NCI-H1048 (cell line): Measurements from ENCODE around the gene HMMR.

Experiments
- DNase-seq: peaks from one replicate; lab custom pipeline; 2025; lab: John Stamatoyannopoulos, UW

The HMMR gene

DNA sequence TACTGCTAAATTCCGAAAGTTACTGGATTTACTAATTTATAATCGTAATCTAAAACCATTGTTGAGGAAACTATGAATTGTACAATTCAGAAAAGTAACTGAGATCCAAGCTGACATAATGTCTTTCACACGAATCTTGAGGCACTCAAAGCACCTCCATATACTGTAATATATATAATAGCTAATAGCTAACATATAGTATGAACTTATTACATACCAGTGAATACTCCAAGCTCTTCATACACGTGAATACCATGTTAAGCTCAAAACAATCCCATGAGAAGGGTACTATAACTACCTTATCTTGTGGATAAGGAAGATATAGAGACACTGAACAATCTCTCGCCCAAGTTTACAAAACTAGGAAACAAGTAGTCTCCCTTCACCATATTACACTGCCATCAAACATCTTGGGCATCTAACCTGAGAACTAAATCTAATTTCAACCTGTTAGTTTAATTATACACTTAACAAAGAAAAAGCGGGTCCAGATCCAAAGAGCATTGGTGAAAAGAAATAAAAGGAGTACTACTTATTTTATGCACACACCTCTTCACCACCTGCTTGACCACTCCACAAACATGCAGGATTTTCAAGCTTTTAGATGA lies 1.6 kb upstream of the HMMR start:
- no peak for DNase-seq

DNA sequence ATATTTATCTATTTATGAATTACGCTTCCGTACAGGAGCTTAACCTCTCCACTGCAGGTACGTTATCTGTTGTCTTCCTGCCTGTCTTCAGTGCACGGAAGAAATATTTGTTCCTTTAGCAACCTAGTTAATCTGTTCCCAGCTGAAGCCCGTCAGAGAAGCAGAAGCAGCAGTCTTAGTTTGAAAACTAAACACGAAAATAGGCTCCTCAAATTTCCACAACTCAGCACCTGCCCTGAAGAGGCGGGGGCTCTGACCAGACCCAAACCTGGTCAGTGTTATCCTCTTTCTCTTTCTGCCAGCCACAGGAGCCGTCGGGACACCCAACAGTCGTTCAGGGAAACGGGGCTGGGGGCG lies 992 bp upstream of the HMMR start:
- no peak for DNase-seq

DNA sequence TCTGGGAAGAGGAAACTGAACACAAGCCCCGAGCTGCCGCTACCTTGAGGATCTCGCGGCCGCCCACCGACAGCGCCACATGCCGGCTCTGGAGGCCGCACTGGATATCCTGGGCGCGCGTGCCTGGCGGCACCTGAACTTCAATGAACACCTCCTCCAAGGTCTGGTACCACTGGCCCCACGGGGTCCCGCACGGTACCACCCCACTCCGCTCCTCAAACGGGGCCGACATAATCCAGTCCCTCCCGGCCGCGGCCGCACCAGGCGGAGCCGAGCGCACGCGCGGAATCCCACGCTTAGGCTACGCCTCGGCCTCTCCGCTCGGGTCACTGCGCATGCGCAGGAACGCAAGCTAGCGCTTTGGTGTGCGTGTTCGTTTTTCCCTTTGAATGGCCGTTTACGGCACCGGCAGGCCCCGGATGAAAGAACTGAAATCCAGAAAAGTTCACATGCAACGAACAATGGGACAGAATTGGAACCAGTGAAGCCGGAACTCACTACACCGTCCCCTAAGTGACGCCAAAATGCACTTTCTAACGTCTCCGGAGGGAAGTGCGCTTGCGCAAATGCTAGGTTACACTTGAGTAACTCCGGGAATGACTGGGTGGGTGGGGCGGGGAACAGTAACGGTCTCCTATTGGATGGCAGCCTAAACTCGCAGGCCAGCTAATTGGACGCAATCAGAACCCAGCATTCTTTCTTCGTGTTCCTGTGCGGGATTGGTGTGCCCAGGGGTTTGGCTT lies 442 bp upstream of the HMMR start, which contains the start of gene NUDCD2:
Gene NUDCD2 (minus strand): TSS at position 284 of the 743 bp plus-strand sequence. CDS start 52 bp downstream, at position 232.
- DNase-seq: peak; percentile 92

DNA sequence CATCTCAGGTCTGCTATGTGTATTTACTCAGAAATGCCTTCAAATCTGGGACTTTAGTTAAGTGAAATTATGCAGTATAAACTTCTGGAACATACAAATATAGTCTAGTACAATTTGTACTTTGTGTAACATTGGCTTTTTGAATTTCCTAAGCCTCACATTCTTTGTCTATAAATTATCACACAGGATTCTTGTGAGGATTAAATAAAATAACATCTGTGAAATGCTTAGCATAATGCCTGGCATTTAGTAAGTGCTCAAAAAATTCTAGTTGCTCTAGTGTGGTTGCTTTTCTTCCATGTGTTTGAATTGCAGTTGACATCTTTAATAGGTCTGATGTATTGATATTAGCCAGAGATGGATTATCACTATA lies 2.6 kb downstream of the HMMR start:
- no peak for DNase-seq

DNA sequence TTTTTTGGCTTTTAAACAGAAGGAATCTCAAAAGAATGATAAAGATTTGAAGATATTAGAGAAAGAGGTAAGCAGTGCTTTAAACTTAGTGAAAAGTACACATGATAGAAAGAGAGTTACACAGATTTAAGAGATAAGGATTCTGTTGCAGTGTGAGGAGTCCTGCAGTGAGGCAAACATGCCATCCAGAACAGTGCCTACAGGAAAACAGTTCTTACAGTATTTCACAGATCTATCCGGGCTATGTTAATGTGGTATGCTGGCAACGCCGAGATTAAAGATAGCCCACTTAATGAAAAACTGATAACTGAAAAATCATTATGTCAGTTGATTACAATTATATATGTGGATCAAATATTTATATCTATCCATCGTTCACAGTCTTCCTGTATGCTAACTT lies 7.2 kb downstream of the HMMR start:
- DNase-seq: no peak

DNA sequence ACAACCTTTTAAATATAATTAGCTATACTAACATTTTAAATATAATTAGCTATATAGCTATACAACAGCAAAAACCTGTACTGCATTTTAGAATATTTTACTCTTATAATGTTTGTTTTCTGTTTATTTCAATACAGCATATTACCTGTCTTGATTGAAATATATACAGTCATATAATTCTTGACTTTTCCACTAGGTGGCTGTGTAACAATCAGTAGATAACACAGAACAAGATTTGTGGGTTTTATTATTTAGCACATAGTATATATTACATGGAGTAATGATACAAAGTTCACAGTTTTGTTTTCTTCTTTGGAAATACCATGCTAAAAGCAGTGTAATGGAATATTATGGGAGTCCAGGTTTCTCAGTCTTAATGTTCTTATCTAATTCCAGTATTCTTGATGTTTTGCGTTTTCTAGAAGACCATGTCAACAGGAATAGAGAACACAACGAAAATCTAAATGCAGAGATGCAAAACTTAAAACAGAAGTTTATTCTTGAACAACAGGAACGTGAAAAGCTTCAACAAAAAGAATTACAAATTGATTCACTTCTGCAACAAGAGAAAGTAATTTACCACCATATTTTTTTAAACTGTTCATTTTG lies 13.3 kb downstream of the HMMR start:
- DNase-seq: no peak

DNA sequence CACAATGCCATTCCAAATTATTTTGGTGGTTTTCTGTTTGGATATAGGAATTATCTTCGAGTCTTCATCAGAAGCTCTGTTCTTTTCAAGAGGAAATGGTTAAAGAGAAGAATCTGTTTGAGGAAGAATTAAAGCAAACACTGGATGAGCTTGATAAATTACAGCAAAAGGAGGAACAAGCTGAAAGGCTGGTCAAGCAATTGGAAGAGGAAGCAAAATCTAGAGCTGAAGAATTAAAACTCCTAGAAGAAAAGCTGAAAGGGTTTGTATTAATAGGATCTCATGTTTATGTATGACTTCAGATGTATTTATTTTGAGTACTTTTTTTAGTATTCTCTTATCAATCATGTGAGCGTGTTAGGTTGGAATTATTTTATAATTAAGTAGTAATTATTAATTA lies 15.0 kb downstream of the HMMR start:
- no peak for DNase-seq

DNA sequence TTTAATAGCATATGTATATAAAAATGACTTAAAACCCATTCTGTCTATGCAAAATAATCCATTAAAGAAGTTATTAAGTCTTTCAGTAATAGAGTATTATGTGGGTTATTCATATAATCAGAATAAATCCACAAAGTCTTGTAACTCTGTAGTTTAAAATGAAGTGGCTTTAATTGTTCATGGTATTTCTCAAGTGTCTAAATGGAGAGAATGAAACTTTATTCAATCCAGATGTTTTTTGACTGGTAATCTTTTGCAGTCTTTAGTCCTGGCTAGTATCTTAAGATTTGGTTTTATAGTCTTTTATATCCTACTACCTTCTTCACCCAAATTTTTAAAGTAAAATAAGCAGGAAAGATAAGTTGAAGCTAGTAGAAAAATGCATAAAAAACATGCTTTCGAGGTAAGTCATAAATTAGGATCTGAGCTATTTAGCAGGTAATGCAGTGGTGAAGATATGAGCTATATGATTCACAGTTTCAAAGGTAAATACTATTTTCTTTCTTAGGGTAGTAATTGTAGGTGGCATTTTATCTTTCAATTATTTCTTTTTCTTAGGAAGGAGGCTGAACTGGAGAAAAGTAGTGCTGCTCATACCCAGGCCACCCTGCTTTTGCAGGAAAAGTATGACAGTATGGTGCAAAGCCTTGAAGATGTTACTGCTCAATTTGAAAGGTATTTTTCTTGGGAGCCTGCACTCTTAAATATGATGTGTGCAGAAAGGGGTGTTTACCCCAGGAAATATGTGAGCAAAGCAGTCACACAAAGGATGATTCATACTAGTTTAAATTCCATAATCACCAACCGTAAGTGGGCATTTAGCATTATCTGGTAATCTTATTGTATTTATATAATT lies 17.9 kb downstream of the HMMR start:
- no peak for DNase-seq

DNA sequence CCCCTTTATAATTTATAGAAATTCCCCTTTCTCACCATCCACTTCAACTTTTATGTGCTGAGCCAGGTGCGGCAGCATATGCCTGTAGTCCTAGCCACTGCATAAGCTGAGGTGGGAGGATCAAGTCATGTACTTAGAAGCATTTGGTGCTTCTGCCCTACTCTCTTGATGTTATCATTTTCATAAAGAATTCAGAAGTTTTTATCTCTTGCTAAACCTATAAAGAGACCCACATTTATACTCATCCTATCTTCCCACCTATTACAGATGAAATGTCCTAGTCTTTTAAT lies 18.5 kb downstream of the HMMR start:
- DNase-seq: no peak

DNA sequence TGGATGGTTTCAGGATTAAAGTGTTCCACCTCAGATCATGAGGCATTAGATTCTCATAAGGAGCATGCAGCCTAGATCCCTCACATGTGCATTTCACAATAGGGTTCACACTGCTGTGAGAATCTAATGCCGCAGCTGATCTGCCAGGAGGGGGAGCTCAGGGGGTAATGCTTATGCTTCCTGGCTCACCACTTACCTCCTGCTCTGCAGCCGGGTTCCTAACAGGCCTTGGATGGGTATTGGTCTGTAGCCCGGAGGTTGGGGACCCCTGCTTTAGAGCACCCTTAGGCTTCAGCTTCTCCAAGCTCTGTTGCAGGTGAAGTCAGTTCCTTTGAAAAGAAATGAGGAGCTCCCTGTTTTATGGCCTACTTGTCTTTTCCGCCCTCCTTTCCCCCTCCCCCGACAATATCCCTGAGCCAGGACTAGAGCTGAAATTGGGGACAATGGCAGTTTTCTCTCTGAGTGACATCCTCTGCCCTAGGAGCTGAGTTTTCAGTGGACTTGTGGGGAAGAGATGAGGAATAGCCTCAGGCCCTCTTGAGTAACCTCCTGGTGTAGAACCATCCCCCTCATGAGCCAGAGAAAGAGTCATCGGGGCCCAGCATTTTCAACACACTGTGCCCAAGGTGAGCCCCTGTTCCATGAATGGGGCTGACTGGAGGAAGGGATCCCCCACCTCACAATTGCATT lies 28.8 kb downstream of the HMMR start:
- DNase-seq: no peak

DNA sequence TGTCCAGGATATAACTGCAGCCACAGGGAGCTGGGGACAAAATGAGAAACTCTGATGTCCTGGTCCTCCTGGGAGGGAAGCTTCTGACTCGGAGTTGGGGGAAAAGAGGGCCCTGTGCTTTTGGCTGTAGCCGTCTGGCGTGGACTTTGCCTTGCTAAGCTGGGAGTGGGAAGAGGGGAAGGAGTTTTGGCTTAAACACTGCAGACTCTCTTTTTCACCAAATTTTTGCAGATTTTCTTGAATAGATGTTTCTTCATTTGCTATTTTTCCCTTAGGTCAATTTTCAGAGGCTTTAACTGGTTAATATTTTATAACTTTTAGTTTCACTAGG lies 29.3 kb downstream of the HMMR start:
- DNase-seq: no peak

DNA sequence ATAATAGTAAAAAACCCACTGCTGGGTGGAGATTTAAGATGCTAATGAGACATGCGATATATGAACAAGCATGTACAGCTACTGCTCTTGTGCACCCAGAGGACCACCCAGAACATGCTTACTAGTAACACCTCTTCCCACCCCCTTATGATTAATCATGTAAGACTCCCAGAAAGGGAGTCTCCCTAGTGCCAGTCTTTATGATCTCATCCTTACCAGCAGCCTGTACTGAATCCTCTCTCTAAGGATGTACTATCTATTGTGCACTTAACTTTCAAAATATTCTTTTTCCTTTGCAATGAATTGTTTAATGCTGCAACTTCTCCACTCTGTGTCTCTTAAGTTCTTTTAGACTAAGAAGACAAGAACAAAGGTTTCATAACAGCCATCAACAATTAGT lies 35.9 kb downstream of the HMMR start:
- no peak for DNase-seq

DNA sequence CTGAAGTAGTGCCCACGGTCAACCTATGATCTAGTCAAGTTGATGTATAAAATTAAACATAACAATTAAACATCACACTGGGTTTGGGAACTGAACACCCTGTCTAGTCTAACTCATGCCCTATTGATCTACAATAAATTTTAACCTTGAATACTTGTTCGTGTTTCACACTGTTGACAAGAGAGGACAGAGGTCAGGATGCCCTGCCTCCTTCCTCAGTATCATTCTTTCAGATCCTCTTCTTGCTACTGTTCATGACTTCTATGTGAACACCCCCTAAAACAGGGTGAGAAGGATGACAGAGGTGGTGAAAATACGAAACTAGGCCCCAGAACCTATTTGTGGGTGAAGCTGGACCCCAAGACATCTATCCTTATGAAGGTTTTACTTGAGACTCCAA lies 36.9 kb downstream of the HMMR start:
- no peak for DNase-seq

DNA sequence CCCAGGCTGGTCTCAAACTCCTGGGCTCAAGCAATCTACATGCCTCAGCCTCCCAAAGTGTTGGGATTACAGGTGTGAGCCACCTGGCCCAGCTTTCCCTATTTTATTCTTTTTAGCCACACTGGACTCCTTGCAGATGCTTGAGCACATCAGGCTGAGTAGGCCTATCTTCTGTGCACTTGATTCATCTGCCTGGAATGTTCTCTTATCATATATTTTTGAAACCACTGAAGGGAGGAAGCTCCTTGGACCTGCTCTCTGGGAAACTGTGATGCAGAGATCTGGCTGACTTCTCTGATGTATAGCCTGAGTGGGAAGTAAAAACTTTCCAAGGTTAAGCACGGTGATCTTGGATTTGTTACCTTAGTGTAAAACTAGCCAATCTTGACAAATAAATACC lies 38.5 kb downstream of the HMMR start:
- no peak for DNase-seq

DNA sequence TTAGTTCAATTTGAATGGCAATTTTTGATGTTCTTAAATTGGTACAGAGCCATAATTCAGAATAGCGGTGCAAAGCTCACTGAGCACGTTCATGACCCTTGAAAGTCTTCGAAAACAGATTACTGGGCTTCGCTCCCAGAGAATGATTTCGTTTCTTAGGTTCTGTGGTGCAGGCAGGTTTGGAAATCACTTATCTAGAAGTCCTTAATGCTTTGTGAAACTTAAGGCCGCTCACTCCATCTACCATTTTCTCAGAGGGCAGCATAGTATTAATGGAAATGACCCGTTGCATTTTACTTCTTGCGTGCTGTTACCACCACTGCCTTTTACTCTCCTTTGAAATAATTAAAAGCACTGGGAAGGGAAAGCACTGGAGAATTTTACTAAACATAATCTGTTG lies 42.1 kb downstream of the HMMR start:
- DNase-seq: no peak

DNA sequence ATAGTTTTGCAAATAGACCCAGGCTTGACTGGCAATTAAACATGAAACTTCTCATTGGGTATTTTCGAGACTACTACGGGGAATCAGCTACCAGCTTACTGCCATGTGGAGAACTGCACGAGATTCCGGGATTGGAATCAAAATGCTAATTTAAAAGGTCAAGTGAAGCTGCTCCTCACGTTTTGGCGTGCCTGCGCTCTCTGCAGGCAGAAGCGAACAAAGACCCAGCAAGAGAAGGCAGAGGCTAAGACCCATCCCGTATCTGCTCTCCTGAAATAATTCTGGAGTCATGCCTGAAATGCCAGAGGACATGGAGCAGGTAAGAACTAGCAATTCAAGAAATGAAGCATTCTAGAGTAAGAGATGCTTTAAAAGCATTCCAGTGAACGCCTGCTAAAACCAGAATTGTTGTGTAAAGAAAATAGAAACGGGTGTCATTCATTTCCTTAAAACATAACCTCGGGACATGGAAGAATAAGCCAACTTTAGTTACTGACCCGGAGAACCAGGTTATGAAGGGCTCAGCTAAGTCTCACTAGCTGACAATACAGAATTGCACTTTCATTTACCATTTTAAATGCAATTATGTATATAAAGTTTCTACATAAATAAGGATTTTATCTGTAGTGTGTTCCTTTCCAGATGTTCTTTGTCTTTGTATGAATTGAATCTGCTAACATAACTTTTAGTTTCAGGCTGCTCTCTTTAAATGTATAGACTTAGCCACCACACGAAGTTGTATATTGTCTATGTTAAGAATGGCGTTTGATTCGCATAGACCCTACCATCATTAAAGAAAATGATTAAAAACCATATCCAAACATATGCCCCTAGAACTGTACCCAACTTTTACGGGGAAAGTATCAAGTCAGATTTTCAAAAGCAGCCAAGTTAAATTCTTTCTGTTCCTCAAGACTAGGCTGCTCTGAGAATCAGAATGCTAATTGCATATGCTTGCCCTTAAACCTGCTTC lies 43.0 kb downstream of the HMMR start:
- DNase-seq: no peak

DNA sequence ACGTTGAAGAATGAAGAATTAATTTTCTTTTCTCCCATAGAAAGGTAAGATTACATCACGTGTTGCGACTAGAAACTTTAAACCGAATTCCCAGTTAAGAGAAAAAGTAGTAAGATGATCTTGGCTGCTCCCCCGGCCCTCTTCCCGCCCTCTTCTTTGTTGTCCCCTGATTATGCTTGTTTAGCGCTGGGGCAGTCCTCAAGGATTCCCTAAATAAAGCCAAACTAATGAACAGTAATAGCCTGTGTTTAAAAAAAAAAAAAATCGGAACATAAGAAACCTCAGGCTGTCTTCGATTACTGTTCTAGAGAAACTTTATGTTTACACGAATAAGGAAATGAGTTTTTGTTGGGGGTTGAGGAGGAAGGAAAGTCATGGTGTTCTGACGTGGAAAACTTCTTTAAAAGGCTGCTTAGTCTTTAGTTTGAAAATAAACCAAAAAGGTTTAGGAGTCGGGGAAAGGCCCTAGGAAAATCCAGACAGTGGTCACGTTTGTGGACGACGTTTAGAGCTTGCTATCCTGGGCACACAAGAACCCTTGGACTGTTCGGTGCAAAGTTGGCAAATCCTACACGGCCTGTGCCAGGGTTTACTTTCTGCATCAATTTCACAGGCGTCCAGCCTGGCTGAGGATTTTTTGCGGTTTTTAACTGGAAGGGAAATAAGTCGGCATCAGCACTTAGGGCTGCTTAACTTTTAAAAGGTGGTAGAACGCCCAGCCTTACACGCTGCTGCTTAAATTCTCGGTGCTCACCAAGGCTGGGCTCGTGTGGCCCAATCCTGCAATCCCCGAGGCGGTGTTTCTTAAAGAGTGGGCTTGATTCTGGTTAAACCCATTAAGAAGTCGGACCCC lies 43.9 kb downstream of the HMMR start:
- peak; percentile 24 for DNase-seq

DNA sequence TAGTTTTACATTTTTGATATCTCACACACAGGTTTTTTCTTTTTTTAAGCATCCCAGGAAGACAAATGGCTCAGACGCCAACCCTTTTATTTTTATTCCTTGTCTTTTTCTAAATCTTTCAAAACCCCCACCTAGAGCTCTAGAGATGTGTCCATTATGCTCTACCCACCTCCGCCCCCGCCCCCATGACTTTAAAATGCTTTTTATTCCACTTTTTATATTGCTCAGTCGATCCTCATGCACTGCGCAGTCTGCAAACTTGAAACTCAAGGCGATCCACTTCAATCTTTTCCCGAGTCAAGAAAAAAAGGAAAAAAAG lies 44.6 kb downstream of the HMMR start:
- no peak for DNase-seq

DNA sequence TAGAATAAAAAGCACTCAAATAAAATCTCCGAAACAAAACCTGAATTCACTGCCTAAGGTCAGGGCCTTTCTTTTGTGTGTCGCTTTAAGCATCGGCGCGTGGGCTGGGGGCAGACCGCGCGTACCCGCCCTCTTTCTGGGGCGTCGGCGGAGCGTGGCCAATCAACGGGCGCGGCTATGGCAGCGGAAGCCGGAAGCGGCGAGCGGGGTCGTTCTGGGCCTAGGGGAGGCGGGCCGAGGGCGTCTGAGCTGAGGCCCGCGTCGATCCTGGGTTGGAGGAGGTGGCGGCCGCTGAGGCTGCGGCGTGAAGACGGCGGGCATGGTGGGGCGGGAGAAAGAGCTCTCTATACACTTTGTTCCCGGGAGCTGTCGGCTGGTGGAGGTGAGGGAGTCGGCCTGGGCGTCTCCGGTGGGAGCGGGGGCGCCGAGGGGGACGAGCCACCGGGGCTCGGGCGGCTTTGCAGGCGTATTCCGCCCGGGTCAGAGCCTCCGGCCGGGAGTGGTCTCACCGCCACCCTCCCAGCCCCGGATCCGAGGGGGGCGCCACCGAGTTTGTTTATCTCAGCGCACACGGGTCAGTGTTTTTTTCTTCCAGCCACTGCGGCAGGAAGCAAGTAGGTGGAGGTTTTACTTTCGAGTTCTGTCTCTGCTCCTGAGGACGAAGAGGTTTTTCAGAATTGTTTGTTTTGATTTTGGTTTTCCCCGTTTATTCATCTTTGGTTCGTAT lies 45.1 kb downstream of the HMMR start, which contains the start of gene MAT2B:
Gene MAT2B (plus strand): TSS at position 252 of the 727 bp plus-strand sequence. CDS start 68 bp downstream, at position 320.
- peak; percentile 94 for DNase-seq

DNA sequence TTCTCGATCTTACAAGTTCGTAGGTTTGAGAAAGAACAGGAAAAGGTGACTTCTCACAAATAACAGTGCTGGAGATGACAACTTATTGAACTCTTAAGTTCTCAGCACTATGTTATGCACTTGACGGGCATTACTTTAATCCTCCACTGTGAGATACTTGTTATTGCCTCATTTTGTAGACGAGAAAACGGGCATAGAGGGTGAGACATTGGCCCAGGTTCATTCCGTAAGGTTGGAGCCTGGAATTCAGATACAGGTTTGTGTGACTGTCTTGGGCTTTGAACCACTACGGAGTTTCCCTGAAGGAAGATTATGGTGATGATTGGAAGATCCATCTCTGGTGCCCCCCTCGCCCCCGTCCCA lies 45.6 kb downstream of the HMMR start:
- DNase-seq: no peak
